HepG2 (cell line): ENCODE data around the gene SEPTIN3. TPM values are rescaled to one million over a fixed set of nuclear protein-coding genes. Genes with fewer than 3 reads are reported as not detected.

ENCODE experiments used
- ADNP ChIP-seq: sonication (generic); formaldehyde crosslinking; IDR thresholded peaks from 2 replicates; pipeline ENCODE4 v1.4.0; 2020; ENCODE audit warnings: missing genetic modification reagents
- ELF3 ChIP-seq: IDR thresholded peaks from 2 replicates; pipeline ENCODE4 v1.6.1; 2016; ENCODE audit warnings: missing genetic modification reagents, missing compliant biosample characterization
- GATA4 ChIP-seq: sonication (generic); IDR thresholded peaks from 2 replicates; pipeline ENCODE4 v1.6.1; 2016; ENCODE audit warnings: antibody characterized with exemption, low read depth, borderline replicate concordance
- KDM5A ChIP-seq: fragments of 200-600 bp; sonication (generic); IDR thresholded peaks from 2 replicates; pipeline ENCODE4 v1.7.0; 2018; ENCODE audit warnings: antibody characterized with exemption, mild to moderate bottlenecking, low read length, borderline replicate concordance
- KLF9 ChIP-seq: IDR thresholded peaks from 2 replicates; pipeline ENCODE4 v1.6.1; 2016; ENCODE audit warnings: low read depth
- MXI1 ChIP-seq: IDR thresholded peaks from 3 replicates; pipeline ENCODE4 v1.6.1; 2012; ENCODE audit warnings: low read depth, low read length, inconsistent platforms, borderline replicate concordance
- RAD21 ChIP-seq: fragments of 450-650 bp; formaldehyde crosslinking; IDR thresholded peaks from 2 replicates; pipeline ENCODE4 v1.5.0; 2020; ENCODE audit warnings: mild to moderate bottlenecking
- RELA ChIP-seq: sonication (generic); formaldehyde crosslinking; IDR thresholded peaks from 2 replicates; pipeline ENCODE4 v1.4.0; 2020; ENCODE audit warnings: missing genetic modification reagents
- SALL2 ChIP-seq: sonication (generic); formaldehyde crosslinking; IDR thresholded peaks from 2 replicates; pipeline ENCODE4 v1.8.1; 2023; ENCODE audit warnings: mild to moderate bottlenecking, missing genetic modification reagents, inconsistent platforms
- TBL1XR1 ChIP-seq: fragments of 150-350 bp; IDR thresholded peaks from 2 replicates; pipeline ENCODE4 v1.6.1; 2014; ENCODE audit warnings: borderline replicate concordance, low read length; ENCODE audit not compliant: partially characterized antibody
- TSC22D2 ChIP-seq: sonication (generic); formaldehyde crosslinking; IDR thresholded peaks from 2 replicates; pipeline ENCODE4 v1.5.1; 2020; ENCODE audit warnings: missing genetic modification reagents, mild to moderate bottlenecking, borderline replicate concordance
- YY1 ChIP-seq: IDR thresholded peaks from 2 replicates; pipeline ENCODE4 v1.6.1; 2011; ENCODE audit warnings: low read length, low read depth, moderate library complexity, mild to moderate bottlenecking; ENCODE audit not compliant: insufficient read depth, insufficient replicate concordance
- ZBTB38 ChIP-seq: sonication (generic); formaldehyde crosslinking; IDR thresholded peaks from 2 replicates; pipeline ENCODE4 v1.5.1; 2020; ENCODE audit warnings: mild to moderate bottlenecking, missing genetic modification reagents
- ZBTB7B ChIP-seq: sonication (generic); formaldehyde crosslinking; IDR thresholded peaks from 2 replicates; pipeline ENCODE4 v1.4.0; 2020; ENCODE audit warnings: missing genetic modification reagents
- ZMAT5 ChIP-seq: sonication (generic); formaldehyde crosslinking; IDR thresholded peaks from 2 replicates; pipeline ENCODE4 v1.5.0; 2020; ENCODE audit warnings: mild to moderate bottlenecking, low read depth, missing genetic modification reagents, borderline replicate concordance
- ZNF569 ChIP-seq: sonication (generic); formaldehyde crosslinking; IDR thresholded peaks from 2 replicates; pipeline ENCODE4 v1.5.0; 2020; ENCODE audit warnings: mild to moderate bottlenecking, missing genetic modification reagents, moderate library complexity, borderline replicate concordance
- ZNF770 ChIP-seq: sonication (generic); formaldehyde crosslinking; IDR thresholded peaks from 2 replicates; pipeline ENCODE4 v1.5.0; 2020; ENCODE audit warnings: mild to moderate bottlenecking, missing genetic modification reagents
- ZSCAN25 ChIP-seq: sonication (generic); formaldehyde crosslinking; IDR thresholded peaks from 2 replicates; pipeline ENCODE4 v1.8.0; 2022; ENCODE audit warnings: mild to moderate bottlenecking, missing genetic modification reagents
- polyA plus RNA-seq, 8 experiments: library from polyadenylated mRNA; depleted of rRNA in 3 of 8; stranded (reverse) in 7 of 8; unstranded in 1 of 8; fragments of >200 nt; fragmentation: Illumina TruSeq in 4 of 8; extraction: Trizol in 4 of 8; gene quantifications; 2 replicates each; pipeline versions ENCODE4 v1.2.1 to v1.2.3, GENCODE V29; 2011 to 2016; ENCODE audit warnings: low read depth in 4 of 8, missing spikeins in 1 of 8, mixed read lengths in 1 of 8; ENCODE audit not compliant: insufficient read depth in 1 of 8
- total RNA-seq, 5 experiments: library from RNA; depleted of rRNA; stranded (reverse); fragments of >200 nt; fragmentation: Illumina TruSeq; extraction: Trizol; gene quantifications; 2 replicates each; pipeline ENCODE4 v1.2.3, GENCODE V29; 2016; ENCODE audit warnings: low read depth in 1 of 5
- TF ChIP-seq, protein P1 (sequence below): sonication (generic); formaldehyde crosslinking; conservative IDR thresholded peaks from 2 replicates; pipeline ENCODE4 v1.8.0; 2022; ENCODE audit warnings: missing genetic modification reagents
- TF ChIP-seq, protein P2 (sequence below): sonication (generic); formaldehyde crosslinking; IDR thresholded peaks from 2 replicates; pipeline ENCODE4 v1.4.0; 2020; ENCODE audit warnings: missing genetic modification reagents
- TF ChIP-seq, protein P3 (sequence below): sonication (generic); formaldehyde crosslinking; IDR thresholded peaks from 2 replicates; pipeline ENCODE4 v1.4.0; 2020; ENCODE audit warnings: mild to moderate bottlenecking, missing genetic modification reagents
- TF ChIP-seq, protein P4 (sequence below): sonication (generic); formaldehyde crosslinking; IDR thresholded peaks from 2 replicates; pipeline ENCODE4 v1.5.0; 2020; ENCODE audit warnings: mild to moderate bottlenecking, missing genetic modification reagents, moderate library complexity

Gene SEPTIN3
- total and polyA plus RNA-seq, 2 of the 13 experiments (the other 11 are each of a cell fraction or from before 2014, with no cell fraction given), result 0.04 TPM; not detected in 1

- TF ChIP-seq, protein P1, sequence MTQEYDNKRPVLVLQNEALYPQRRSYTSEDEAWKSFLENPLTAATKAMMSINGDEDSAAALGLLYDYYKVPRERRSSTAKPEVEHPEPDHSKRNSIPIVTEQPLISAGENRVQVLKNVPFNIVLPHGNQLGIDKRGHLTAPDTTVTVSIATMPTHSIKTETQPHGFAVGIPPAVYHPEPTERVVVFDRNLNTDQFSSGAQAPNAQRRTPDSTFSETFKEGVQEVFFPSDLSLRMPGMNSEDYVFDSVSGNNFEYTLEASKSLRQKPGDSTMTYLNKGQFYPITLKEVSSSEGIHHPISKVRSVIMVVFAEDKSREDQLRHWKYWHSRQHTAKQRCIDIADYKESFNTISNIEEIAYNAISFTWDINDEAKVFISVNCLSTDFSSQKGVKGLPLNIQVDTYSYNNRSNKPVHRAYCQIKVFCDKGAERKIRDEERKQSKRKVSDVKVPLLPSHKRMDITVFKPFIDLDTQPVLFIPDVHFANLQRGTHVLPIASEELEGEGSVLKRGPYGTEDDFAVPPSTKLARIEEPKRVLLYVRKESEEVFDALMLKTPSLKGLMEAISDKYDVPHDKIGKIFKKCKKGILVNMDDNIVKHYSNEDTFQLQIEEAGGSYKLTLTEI (CRISPR knock-in tag), result no peak
- TF ChIP-seq SALL2 (CRISPR knock-in tag) (peak; percentile 47; the same call in 1 of the 2 replicates), ZBTB7B (0 out of 2 replicates have a peak, but pooled peaks have one; percentile 38), ADNP (CRISPR knock-in tag) (peak; percentile 64; the same call in 1 of the 2 replicates), RAD21 (CRISPR knock-in tag) (peak; percentile 56; the same call in 1 of the 2 replicates), ZNF770 (CRISPR knock-in tag) (peak; percentile 71; the same call in 1 of the 2 replicates), ZMAT5 (CRISPR knock-in tag) (no peak), GATA4 (no peak), TSC22D2 (CRISPR knock-in tag) (0 out of 2 replicates have a peak, but pooled peaks have one; percentile 17), ELF3 (CRISPR knock-in tag) (no peak), ZBTB38 (CRISPR knock-in tag) (peak; percentile 35; the same call in 1 of the 2 replicates), MXI1 (0 out of 3 replicates have a peak, but pooled peaks have one; percentile 4), ZSCAN25 (no peak), RELA (CRISPR knock-in tag) (no peak), TBL1XR1 (peak; percentile 33), KDM5A (no peak), ZNF569 (CRISPR knock-in tag) (no peak), KLF9 (no peak), YY1 (peak; percentile 34)
- TF ChIP-seq, protein P2, sequence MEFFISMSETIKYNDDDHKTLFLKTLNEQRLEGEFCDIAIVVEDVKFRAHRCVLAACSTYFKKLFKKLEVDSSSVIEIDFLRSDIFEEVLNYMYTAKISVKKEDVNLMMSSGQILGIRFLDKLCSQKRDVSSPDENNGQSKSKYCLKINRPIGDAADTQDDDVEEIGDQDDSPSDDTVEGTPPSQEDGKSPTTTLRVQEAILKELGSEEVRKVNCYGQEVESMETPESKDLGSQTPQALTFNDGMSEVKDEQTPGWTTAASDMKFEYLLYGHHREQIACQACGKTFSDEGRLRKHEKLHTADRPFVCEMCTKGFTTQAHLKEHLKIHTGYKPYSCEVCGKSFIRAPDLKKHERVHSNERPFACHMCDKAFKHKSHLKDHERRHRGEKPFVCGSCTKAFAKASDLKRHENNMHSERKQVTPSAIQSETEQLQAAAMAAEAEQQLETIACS, result no peak
- TF ChIP-seq, protein P3, sequence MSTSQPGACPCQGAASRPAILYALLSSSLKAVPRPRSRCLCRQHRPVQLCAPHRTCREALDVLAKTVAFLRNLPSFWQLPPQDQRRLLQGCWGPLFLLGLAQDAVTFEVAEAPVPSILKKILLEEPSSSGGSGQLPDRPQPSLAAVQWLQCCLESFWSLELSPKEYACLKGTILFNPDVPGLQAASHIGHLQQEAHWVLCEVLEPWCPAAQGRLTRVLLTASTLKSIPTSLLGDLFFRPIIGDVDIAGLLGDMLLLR, result peak; percentile 35; the same call in 1 of the 2 replicates
- TF ChIP-seq, protein P4, sequence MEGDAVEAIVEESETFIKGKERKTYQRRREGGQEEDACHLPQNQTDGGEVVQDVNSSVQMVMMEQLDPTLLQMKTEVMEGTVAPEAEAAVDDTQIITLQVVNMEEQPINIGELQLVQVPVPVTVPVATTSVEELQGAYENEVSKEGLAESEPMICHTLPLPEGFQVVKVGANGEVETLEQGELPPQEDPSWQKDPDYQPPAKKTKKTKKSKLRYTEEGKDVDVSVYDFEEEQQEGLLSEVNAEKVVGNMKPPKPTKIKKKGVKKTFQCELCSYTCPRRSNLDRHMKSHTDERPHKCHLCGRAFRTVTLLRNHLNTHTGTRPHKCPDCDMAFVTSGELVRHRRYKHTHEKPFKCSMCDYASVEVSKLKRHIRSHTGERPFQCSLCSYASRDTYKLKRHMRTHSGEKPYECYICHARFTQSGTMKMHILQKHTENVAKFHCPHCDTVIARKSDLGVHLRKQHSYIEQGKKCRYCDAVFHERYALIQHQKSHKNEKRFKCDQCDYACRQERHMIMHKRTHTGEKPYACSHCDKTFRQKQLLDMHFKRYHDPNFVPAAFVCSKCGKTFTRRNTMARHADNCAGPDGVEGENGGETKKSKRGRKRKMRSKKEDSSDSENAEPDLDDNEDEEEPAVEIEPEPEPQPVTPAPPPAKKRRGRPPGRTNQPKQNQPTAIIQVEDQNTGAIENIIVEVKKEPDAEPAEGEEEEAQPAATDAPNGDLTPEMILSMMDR (CRISPR knock-in tag), result peak; percentile 81
- TF ChIP-seq, all 625 proteins: peak for 30
Observed at GRCh38 chr22:41925783-41926460, 43.3 kb upstream of the SEPTIN3 start (continued).
